HG02623 (cell line): ENCODE measurements around the gene ZNF407.

Experiments used
- ATAC-seq: cut with Tn5 transposase; IDR thresholded peaks from one replicate; pipeline ENCODE4 v1.9.1; 2021; ENCODE audit warnings: moderate library complexity; ENCODE audit not compliant: unreplicated experiment

ZNF407 gene

DNA sequence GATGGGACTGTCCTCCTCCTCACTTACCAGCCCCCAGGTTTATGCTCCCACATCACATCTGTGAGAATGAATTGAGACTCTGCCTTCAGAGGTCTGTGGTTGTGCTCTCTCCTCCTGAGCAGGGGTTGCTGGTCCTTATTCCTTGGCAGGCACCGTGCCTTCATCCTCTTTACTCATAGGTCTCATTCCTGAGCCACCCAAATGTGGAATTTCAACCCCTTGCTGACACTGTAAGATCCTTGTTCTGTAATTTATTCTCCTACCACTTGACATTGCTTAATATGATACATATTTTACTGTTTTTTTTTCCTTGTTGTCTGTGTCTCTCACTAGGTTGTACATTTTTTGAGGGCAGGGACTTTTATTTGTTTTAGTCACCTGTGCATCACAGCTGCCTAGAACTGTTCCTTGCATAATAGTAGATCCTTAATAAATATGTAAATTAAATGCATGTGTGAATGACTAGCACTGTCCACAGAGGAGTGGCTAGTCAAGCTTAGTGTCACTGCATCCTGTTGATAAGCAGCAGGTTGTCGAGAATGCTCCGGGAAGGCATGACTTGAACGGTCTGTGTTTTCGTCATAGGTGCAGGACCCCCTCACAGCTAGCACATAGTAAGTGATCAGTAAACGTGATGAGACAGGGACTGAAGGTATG is 180.6 kb downstream of the ZNF407 start:
- ATAC-seq, result no peak

DNA sequence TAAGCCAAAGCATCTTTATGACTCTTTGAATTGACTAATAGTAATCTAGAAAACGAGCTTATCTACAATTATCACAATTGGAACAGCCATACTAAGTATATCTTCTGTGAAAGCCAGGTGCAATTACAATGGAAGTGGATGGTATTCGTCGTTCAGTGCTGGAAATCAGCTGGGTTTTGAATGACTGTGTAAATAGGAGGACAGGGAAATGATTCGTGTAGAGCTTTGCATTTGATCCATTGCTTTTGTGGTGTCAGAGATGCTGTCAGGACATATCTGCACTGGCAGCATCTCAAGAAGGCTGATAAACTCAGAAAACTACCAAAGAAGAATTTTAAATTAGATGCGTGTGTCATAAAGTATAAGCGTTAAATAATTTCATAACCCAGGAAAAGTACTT is 187.1 kb downstream of the ZNF407 start:
- ATAC-seq, result no peak

- no peak for ATAC-seq
Measured at GRCh38 chr18:74785632-74786031, 188.0 kb downstream of the ZNF407 start.

GRCh38 chr18:74788657-74789056 is 191.0 kb downstream of the ZNF407 start:
- no peak for ATAC-seq

DNA sequence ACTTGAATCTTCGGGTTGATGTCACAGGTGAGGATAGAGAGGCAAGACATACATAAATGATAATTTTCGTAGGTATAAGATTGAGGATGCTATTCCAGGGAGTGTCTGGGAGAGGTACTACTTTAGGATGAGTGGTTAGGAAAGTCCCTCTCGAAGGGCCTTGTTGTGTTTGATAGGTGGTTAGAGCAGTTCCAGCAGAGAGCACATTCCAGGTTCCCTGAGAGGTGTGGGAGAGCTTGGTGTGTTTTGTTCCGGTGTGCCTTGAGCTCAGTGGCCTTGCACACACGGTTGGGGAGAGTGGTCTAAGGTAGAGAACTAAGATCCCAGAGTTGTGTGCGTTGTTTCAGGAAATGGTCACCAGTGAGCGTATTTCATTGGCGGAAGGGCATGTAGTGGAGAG is 191.4 kb downstream of the ZNF407 start:
- no peak for ATAC-seq

GRCh38 chr18:74790451-74790850 is 192.8 kb downstream of the ZNF407 start:
- ATAC-seq, result no peak

DNA sequence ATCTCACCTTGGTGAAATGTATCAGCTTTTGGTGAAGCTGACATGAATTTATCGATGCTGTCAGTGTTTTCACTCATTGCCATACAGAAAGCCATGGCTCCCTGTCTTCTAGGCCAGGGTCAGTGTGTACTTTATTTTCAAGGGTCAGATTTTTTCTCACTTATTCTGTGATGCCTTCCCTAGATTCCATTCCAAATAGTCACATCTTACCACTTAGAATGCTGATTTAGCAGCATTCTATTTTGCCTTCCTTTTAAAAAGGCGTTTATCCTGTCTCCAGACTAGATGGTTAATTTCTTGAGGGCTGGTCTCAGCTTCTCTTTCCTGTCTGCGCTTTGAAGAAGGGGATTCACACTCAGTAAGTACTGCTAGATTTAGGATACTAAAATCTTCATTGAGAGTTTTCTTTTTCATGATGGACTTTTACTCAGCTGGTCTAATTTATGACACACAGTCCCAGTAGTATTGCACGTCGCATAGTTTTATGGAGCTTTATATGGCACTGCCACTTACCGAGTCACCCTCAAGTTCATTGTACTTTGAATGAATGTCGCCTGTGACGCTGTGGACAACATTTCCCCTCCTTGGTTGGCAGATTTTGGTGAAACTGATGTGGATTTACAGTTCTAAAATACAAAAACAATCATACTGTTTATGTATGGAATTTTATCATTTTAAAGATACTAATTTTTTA is 194.0 kb downstream of the ZNF407 start:
- no peak for ATAC-seq

GRCh38 chr18:74793746-74794145 is 196.1 kb downstream of the ZNF407 start:
- no peak for ATAC-seq

- ATAC-seq, result no peak
Measured at GRCh38 chr18:74795751-74796150, 198.1 kb downstream of the ZNF407 start.

DNA sequence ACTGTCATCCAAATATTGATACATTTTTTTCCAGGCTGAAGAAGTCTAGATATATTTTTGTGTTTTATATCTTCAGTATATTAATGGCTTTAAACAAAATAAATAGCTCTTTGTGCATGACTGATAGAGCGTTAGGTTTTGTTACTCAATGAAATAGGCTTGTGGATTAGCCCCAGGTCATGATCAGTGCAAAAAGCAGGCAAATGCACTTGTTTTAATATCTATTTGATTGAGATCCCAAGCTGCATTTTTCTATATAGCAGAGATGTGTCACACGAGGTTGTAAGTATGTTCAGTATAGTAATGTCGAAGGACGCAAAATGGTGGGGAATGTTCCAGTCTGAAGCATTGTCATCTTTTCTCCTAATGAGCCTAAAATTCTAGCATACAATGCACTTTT is 198.5 kb downstream of the ZNF407 start:
- ATAC-seq, result no peak

DNA sequence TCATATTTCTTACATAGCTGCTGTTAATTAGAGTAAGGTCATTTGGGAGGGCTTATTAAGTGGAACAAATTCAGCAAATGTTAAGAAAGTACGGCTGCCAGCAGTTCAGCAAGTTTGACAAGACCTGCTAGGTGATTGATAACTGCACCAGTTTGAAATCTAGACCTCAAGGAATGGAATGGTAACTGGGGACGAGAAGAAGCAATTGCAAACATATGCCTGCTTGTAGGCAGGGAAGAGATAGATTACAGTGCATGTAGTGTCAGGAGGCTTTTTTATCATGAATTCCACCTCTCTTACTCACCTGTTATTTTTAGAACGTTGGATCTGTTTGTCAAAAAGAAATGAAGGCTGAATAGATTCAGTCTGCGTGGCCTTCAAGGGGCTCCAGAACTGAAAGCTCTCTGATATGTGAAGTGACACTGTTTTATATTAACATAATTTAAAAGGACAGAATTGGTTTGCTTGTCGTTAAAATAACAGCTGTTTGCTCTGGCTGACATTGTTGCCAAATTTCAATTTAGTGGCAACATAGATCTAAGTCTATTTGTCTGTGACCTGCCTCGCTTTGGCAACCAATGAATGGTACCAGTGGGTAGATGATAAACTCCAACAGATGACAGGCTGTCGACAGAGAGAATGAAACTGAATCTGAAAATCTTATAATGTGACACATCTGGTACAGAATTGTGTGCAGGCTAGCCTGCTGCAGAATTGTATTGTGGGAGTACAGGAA is 199.3 kb downstream of the ZNF407 start:
- ATAC-seq, result peak; percentile 99

DNA sequence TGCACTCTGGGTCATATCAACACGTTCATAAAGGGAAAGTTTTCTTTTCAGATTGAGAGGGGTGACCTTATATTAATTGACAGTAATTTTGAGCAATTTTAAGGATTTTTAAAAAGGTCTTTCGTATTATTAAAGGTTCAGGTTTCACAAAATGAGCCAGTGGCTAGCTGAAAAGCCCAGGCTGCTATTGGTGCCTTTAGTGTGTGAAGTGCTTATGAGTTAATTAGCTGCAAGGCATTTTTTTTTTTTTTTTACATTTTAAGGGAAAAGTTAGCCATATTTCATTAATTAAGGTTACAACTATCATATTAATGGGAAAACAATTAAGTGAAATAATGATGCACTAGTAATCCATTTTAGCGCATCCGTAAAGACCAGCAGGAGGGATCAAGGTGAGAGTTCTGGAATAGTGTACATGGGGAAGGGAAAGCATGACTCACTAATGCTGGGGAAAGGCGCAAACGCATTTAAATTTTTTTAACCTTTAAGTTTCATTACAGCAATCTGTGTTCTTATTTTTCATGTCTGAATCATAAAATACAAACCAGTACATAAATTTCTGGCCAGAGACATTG is 200.0 kb downstream of the ZNF407 start:
- ATAC-seq, result peak; percentile 27

GRCh38 chr18:74799542-74799941 is 201.9 kb downstream of the ZNF407 start:
- no peak for ATAC-seq

GRCh38 chr18:74800098-74800497 is 202.4 kb downstream of the ZNF407 start:
- ATAC-seq, result no peak

DNA sequence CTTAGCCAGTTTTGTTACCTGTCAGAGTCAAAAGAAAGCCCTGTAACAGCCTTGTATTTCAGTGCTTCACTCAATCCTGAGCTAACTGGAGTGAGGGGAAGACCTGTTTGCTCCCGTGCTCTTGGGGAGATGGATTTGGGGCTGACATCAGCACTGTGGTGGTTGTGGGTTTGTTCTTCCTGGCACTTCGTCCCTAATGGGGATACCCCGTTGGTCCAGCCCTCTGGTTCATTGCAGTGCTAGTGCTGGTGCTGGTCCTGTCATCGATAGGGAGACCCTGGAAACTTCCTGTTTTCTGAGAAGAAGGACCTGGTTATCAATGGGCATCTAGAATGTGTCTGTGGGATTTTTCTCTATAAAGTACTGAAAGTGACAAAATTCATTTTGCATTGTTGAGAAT is 205.4 kb downstream of the ZNF407 start:
- no peak for ATAC-seq

DNA sequence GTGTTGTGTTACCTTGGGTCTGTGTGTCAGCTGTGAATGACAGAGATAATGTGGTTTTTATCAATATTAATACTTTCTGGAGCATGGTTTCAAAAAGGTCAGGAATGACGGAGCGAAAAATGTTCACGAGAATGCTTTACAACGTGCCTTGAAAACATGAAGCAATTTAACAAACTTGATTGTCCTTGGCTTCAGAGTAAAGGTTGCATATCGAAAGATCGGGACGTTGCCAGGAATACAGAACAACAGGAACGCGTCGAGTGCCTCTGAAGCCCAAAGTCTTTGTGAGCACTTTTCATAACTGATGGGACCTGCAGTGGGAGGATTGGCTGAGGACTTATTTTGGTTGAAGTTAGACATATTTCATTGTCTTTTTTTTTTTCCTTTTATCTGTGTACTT is 206.1 kb downstream of the ZNF407 start:
- ATAC-seq, result no peak

DNA sequence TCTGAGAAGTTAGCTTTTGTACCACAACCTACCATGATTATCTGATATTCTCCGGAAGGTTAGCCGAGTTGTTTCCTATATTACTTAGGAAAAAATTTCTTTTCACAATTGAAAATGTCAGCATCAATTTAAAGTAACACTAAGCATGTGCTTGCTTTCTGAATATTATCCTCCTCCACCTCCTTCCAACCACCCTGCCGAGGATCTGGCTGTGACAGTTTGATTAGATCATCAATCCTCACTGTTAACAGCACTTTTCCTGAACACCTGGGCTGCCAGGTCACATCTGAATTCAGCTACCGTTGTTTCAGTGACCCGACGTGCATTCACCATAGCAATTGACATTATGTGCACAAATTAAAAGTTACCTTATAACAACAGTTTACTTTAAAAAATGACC is 207.0 kb downstream of the ZNF407 start:
- no peak for ATAC-seq

DNA sequence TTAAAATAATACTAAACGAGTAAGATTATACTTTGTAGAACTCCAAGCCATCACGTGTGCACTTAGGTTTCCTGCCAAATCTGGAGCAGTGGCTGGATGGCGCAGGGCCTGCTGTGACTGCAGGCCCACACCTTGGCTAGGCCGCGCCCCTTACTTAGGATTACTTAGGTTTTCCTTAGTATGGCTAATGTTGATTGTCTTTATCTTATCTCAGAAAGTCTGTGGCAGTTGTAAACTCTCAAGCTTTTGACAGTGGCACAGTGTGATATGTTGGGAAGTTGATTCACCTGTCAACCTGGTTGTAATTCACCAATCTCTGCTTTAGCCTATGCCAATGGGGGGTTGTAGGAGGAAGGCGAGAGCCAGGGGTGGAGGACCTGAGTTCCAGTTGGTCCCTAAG is 208.4 kb downstream of the ZNF407 start:
- ATAC-seq, result no peak

DNA sequence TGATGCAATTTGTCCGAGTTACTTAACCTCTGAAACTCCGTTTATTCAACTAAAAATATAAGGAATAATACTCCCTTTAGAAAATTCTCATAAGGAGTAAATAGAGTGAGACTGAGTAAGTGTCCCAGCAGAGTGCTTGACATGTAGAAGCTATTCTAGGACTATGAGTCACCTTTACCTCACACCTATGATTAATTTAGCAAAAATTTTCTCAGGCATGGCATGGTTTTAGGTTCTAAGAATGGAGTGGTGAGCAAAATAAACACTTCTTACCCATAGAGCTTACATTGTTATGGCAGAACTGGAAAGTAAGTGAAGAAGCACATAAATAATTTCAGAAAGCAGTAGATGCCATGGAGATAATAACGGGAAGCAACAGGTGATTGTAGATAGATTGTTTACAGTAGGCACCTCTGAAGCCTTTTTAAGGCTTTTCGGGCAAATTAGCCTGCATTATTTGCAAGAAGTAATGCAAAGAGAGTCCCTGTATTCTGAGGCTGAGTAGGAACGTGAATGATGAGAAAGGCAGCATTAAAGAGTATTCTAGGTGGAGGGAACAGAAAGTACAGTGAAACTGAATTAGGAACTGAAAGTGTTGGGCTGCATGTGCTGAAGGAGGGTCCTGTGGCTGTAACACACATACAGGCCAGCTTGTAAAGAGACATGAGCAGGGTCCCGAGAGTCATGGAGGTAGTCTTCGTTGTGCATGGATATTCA is 209.2 kb downstream of the ZNF407 start:
- peak; percentile 98 for ATAC-seq

DNA sequence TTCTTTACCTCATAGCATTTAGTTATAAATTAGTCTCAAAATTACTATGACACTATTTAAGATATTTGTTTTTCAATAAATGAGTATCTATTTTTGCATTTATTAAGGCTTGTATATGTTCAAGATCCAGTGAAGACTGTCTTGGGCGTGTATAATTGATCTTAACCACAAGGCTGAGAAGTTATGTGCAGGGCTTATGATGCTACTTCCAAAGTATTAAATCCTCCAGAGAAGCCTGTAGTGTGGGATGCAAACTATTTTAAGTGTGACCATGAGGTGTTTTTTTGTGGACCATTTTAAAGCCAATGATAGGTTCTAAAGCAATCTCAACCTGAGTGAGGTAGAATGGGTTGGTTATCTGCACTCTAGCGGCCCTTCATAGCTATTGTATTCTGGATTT is 219.9 kb downstream of the ZNF407 start:
- ATAC-seq, result no peak

DNA sequence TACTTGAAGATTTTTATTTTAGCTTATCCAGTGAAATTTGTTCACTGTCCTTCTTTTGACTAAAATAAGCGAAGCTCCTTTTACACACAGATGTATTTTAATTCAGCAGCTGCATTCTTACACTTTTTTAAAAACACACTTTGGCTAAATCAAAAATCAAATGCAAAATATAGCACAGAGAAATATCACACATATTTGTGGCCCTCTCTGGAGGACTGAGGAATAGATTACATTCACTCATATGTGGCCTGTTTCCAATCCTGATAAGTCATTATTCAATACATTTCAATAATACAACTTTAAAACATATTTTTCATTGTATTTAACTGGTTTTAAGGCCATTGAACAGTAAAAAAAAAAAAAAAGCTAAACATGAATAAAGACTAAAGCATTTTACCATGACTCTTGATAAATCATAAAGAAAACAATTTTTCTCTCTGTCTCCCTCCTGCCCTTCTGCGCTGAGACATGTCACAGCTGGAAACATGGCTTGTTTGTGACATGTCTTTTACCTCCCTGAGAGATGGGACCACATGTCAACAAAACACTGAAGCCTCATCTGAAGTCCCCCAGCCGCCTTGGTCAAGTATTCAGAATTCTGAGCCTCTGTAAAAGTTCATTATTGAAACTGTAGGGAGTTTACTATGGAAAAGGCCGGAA is 221.0 kb downstream of the ZNF407 start:
- no peak for ATAC-seq
